ENCODE measurements around the gene INSM2.

The INSM2 gene

DNA sequence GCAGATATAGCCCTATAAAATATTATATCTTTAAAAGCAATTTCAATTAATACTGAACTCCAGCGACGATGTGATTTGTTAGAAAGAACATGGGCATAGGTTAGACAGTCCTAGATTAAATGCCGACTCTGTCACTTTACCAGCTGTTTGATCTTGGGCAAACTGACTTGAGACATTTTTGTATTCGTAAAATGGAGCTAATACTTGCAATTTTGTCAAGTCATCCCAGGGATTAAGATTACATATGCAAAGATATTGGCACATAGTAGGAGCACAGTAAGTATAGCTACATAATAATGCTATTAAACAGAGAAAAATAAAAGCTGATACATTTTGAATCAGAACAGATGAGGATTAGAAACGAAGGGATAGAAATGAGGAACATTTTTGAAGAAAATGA lies 9.0 kb downstream of the INSM2 start:
- DNase-seq (ENCODE audit: low spot score), result no peak

- DNase-seq (ENCODE audit: low spot score), result no peak
Measured at GRCh38 chr14:35549551-35549950, 15.6 kb downstream of the INSM2 start.

GRCh38 chr14:35551081-35551480 lies 17.1 kb downstream of the INSM2 start:
- no peak for DNase-seq (ENCODE audit: low spot score)

DNA sequence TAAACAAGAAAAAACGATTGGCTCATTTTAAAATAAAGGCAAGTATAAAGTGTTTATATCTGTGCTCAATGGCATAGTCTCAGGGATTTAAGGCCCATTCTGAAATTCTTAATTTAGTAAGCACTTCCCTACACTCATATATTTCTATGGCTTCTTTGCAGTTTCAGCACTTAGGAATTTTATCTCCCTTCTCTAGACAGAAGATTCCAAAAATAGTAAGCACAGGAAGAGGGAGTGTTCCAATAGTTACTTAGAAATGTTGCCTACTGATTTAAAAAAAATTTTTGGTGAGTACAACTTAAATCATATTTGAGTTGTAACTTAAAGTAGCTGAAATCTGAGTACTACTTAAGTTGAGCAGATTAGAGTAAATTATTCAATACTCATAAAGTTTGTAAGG lies 19.8 kb downstream of the INSM2 start:
- DNase-seq (ENCODE audit: low spot score), result no peak

DNA sequence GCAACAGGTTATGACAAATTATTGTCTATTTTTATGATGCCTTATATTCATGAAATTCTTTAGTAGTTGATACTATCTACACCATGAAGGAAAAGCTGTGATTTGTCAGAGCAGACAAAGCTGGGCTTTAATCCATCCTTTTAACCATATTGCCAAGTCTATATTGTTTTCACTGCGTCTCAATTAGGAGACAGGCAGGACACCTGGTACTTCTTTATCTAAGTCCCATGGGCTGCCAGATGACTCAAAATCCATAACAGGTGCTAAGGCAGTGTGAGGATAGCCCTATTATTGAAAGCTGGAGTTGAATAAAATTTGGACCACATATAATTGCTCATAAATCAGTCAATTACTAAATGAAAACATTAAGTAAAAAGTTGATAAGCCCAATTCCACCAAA lies 22.6 kb downstream of the INSM2 start:
- no peak for DNase-seq (ENCODE audit: low spot score)

DNA sequence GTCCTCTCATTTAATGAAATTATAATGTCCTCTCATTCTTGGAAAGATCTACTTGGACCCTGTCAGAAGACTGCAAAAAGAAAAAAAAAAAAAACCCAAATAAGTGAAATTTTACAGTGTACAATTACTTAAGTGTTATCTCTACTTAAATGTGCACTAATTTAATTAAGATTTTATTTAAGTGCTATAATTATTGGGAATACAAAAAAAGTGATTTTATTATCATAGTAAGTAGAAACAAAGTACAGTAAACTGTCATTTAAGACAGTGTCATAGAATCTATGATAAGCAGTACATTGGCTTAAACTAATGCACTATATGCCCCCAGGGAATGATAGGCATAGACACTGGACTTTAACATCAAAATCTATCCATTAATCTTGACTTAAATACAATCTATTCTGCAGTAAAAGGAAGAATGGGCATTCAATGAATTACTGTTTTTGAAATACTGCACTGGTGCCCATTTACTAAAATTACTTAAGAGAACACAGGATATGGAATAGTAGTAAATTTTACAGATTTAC lies 23.3 kb downstream of the INSM2 start:
- no peak for DNase-seq (ENCODE audit: low spot score)

- DNase-seq (ENCODE audit: low spot score), result no peak
Measured at GRCh38 chr14:35558680-35559079, 24.7 kb downstream of the INSM2 start.

DNA sequence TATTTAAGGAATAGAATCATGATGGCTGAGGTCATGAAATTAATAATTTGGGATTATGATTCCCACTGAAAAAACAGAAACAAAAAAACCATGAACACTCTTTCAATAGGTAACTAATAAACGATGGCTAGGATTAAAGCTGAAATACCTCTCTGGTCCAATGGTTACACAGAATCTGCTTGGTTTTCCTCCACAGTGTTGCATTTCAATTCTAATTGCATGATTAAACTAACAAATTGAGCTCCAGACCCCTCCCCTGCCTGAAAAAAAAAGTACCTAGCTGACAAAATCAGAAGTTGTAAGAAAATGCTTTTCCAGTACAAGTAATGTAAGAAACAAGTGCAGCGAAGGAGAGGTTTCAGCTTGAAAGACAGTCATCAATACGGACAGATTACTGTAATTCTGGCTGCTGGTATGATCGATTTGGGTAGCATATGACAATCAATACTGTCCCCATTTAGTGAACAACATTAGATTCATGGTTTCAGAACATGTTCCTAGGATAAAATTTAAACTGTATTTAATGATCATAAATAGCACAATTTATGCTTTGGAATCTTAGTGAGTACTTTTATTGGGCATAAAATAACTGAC lies 32.0 kb downstream of the INSM2 start:
- no peak for DNase-seq (ENCODE audit: low spot score)

DNA sequence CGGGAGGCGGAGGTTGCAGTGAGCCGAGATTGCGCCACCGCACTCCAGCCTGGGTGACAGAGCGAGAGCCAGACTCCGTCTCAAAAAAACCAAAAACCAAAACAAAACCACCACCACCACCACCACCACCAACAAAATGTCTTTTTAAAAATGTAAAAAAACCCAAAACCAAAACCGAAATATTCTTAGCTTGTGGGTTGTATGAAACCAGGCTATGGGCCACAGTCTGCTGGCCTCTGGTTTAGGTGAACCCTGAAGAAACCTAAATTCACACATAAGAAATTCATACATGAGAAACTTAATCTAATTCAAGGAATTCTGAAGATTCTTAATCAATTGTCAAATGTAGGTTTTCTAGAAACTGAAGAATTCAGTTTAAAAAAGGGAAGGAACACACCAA lies 37.6 kb downstream of the INSM2 start:
- DNase-seq (ENCODE audit: low spot score), result no peak

DNA sequence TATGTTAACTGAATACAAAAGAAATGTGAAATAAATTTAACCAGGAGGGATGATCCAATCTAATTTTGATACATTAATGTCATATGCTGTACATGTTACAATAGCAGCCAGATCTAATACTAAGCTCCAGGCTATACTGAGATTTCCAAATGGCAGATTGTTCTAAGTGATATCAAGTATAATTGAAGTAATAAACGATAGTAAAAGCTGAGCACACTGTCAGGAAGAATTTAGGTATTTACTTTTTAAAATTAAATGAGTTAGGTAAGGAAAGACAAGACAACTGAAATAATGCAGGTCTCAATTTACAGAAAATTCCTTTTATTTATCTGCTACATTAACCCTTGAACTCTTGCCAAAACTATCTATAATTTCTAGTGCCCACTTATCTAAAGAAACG lies 39.9 kb downstream of the INSM2 start:
- no peak for DNase-seq (ENCODE audit: low spot score)

GRCh38 chr14:35576260-35576659 lies 42.3 kb downstream of the INSM2 start:
- DNase-seq (ENCODE audit: low spot score), result no peak

GRCh38 chr14:35576856-35577255 lies 42.9 kb downstream of the INSM2 start:
- no peak for DNase-seq (ENCODE audit: low spot score)

DNA sequence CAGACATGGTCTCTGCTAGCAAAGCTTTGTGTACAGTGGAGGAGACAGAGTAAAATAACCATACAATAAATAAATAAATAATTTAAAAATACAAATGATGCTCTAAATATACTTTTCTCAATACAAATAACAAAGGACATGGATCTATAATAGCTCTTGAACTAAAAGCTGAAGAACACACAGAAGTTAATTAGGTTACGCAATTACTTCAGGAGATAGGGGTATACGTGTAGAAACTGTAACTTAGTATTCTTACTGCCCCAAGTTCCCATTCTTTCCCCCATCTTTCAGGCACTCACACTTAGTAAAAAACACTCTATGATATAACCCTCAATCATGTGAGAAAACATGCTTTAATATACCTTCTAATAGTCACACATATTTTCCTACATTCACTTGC lies 44.2 kb downstream of the INSM2 start:
- DNase-seq (ENCODE audit: low spot score), result no peak

- DNase-seq (ENCODE audit: low spot score), result no peak
Measured at GRCh38 chr14:35578639-35579038, 44.7 kb downstream of the INSM2 start.
